Stimulated activated CD4-positive, alpha-beta T cell treated with anti-CD3 and anti-CD28 coated beads, Interleukin-15, amount 100 ng/mL, for 24 hours (primary cell): Measurements from ENCODE around the gene PHLDA1.
"Not testable (repeated sequence)": the region's sequence is repeated elsewhere in the genome, so short reads cannot be mapped to it uniquely, and the experiment has no call there.

ENCODE experiments used
- DNase-seq: peaks from one replicate; pipeline ENCODE4 v3.0.0-alpha.2; 2020

Gene PHLDA1

DNA sequence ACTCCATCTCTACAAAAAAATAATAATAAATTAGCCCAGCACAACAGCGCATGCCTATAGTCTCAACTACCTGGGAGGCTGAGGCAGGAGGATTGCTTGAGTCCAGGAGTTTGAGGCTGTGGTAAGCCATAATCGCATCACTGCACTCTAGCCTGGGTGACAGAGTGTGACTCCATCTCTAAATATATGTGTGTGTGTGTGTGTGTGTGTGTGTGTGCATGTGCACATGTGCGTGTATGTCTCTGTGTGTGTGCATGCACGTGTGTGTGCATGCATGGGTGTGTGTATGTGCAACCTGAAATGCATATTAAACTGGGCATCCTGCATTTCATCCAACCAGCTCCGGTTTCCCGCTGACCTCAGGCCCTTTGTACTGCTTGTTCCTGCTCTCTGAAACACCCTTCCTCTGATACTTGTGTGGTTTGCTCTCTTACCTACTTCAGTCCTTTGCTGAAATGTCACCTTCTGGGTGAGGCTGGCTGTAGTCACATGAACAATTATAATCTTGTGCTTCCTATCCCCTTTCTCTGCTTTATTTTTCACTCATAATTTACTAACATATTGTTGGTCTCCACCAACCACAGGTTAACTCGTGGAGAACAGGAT is 46.9 kb downstream of the PHLDA1 start:
- no peak for DNase-seq

- DNase-seq, result not testable (repeated sequence)
Observed at GRCh38 chr12:75983851-75984250, 47.7 kb downstream of the PHLDA1 start.

DNA sequence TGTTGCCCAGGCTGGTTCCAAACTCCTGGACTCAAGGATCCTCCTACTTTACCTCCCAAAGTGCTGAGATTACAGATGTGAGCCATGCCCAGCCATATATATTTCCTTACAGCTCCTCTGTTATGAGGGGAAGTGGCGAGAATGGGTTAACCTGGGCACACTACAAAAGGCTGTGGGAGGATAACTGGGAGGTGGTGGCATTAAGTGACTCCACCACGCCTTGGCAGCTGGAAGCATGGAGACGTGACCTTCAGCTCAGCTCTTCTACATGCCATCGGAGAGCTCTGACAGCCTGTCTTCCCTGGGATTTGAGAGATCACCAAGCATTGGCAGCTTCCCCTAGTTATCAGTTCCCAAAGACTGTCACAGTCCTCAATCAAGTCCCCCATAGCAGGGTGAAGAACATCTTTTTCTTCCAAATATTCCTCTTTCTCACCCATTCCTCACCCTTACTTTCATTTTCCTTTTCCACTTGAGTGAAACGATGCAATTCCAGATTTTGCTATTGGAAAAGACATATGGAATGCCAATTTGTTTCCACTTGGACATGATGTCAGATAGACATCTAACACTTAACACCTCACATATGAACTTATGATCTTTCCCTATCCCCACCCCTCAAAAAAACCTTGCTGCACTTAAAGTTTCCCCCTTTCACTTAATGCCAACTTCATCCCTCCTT is 48.5 kb downstream of the PHLDA1 start:
- DNase-seq, result no peak

DNA sequence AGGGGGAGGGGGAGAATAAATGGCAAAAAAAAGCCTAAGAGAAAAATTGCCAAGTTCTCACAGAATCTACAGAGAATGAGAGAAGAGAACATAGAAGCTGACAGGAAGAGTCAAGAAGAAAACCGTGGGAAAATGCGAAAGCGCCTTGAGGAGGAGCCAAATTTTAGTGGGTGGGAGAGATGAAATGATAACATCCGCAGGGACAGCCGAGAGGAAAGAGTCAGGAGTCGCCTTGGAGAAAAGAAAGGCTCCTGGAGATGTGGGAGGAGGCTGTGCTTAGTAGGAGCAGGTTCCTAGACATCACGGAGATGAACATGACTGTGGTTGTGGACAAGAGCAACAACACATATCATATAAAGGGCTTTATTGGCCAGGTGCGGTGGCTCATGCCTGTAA is 49.4 kb downstream of the PHLDA1 start:
- no peak for DNase-seq

- no peak for DNase-seq
Observed at GRCh38 chr12:75981247-75982168, 50.1 kb downstream of the PHLDA1 start.

DNA sequence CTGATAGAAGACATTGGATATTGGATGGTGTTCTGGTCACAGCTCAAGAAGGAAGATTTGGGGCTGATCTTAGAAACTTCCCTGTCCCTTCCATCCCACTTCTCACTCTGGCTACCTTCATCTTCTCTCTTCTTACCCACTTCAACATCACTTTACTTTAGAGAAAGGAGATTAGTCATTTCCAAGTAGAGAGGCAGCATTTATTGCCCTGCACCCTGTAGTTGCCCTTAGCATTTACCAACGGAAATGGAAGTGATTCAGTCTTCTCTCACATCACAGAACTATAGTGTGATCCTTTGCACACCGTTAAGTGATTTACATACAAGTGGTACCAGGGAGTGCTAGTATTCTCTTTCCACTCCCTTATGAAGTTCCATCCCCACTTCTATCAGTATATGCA is 52.4 kb downstream of the PHLDA1 start:
- DNase-seq, result peak; percentile 40

- DNase-seq, result peak; percentile 30
Observed at GRCh38 chr12:75978677-75979076, 52.9 kb downstream of the PHLDA1 start.

DNA sequence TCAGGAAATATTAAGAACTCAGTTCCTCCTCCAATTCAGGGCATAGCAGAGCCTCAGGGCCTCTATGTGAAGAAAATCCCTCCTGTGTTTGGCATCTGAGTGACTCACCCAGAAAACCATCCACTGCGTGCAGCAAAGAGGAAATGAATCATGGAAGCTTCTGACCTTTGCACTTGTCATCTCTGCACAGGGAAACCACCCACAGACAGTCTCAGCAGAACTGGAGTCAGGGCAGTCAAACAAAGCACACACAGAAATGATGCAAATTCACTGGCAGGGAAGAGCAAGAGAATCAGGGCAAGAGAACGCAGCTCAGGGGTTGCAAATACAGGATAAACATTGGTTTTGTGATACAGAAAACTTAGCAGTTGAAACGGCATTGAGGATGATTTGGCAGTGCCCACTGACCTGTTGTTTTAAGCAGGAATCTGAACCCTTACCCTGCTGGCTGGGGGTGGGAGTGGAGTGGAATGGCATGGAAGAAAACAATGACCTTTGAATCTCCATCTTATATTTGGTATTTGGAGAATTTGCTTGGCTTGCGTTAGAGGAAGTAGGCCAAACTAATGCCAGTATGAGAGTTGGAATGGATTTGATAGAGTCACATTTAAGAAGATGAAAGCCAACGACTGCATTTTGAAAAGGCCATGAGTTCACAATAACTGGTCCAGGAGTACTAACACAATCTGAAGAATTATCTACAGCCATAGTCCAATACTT is 53.5 kb downstream of the PHLDA1 start:
- DNase-seq, result peak; percentile 79

DNA sequence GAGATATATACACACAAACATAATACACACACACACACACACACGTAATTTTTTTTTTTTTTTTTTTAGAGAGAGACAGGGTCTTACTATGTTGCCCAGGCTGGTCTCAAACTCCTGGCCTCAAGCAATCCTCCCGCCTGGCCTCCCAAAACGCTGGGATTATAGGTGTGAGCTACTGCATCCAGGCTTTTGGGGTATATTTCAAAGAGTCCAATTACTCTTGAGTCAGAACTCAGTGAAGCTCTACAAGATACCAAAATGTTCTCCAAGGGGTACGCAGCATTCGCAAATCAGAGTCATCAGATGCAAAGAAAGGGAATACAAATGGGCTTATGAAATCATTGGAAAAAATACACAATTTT is 54.0 kb downstream of the PHLDA1 start:
- DNase-seq, result no peak

DNA sequence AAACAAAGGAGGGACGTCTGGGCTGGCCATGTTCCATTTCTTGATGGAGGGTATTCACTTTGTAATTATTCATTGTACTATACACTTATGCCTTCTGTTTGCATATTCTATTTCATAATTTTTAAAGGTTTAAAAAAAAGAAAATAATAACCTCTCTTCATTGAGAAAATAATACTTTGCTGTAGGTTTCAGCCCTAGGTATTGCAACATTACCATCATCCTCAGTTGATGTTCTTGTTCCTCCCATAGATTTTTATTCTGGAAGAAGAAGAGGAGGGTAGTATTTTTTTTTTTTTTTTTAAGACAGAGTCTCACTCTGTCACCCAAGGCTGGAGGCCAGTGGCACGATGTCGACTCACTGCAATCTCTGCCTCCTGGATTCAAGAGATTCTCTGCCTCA is 54.7 kb downstream of the PHLDA1 start:
- no peak for DNase-seq

DNA sequence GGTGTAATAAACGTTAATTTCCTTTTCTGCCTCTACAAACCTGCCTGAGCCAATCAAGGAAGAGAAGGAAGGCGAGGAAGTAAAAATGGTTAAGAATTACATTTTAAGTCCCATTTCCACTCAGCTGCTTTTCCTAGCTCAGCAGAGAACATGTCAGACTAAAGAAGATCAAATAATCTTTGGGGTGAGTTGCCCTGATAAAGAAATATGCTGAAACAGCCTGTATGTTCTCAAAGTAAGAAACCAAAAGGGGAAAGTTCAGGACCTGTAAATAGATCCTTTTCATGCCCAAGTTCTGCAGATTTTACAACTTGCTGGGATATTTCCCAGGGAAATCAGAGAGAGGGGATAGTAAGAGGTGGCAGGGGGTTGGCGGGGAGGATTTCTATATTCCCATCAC is 55.5 kb downstream of the PHLDA1 start:
- DNase-seq, result no peak

DNA sequence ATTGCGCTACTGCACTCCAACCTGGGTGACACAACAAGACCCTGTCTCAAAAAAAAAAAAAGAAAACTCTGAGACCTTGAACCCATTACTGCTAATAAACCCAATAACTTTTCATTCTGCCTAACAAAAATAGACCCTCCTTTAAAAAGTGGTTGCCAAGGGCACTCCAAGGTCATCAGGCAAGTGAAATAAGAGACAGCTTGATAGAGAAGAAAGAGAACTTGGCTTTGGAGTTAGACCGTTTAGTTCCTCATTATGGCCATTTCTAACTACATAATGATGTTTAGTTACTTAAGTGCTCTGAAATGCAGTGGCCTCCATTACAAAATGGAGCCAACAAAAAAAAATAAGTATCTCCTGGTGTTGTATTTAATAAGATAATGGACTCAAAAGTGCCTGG is 55.9 kb downstream of the PHLDA1 start:
- DNase-seq, result no peak
